Measurements from ENCODE around the gene HIVEP3. TPM values are rescaled to one million over a fixed set of nuclear protein-coding genes. Genes with fewer than 3 reads are reported as not detected.

The HIVEP3 gene
- polyA plus RNA-seq, 4 donors = 3.5 to 4.8 (median 4.6) TPM

DNA sequence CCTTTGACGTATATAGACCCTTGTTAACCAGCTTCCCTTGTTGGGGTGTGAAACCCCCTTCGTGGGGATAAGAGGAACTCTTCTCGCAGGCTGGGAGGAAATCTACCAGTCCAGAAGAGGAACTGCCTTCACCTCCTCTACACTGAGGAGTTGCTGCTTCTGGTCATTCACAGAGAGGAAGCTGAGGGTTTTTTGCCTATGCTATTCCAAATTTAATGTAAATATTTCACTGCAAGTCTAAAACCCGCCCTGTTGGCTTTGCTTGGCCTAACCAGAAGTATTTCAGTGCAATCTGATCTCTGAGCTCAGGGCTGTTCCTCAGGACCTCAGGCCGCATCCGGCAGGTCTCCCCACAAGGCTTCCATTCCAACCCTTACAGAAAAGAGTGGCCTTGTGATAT is 150.1 kb downstream of the HIVEP3 start:
- no peak for DNase-seq (ENCODE audit: low read depth in 4 of 4, low spot score in 2 of 4)

- no peak for DNase-seq (ENCODE audit: low read depth in 4 of 4, low spot score in 2 of 4)
Observed at GRCh38 chr1:41767534-41768525, 150.9 kb downstream of the HIVEP3 start.

- DNase-seq (ENCODE audit: low read depth in 4 of 4, low spot score in 2 of 4) = no peak
Observed at GRCh38 chr1:41766546-41766945, 152.2 kb downstream of the HIVEP3 start.

DNA sequence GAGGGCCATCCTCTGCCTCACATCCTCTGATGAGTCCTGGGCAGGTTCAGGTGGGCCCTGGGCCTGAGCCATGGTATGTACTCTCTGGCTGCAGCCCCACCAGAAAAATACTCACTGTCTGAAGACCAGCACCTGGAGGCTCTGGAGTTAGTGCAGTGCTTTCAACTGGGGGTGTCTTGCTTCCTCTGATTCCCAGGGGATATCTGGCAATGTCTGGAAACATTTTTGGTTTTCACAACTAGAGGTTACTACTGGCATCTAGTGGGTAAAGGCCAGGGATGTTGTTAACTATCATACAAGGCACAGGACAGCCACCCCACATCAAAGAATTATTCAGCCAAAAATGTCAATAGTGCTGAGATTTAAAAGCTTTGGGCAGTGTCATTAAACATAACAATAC is 152.7 kb downstream of the HIVEP3 start:
- no peak for DNase-seq (ENCODE audit: low read depth in 4 of 4, low spot score in 2 of 4)

GRCh38 chr1:41765152-41765551 is 153.6 kb downstream of the HIVEP3 start:
- DNase-seq (ENCODE audit: low read depth in 4 of 4, low spot score in 2 of 4) = no peak

GRCh38 chr1:41764656-41765055 is 154.1 kb downstream of the HIVEP3 start:
- no peak for DNase-seq (ENCODE audit: low read depth in 4 of 4, low spot score in 2 of 4)

GRCh38 chr1:41762777-41763176 is 155.9 kb downstream of the HIVEP3 start:
- DNase-seq (ENCODE audit: low read depth in 4 of 4, low spot score in 2 of 4) = no peak

DNA sequence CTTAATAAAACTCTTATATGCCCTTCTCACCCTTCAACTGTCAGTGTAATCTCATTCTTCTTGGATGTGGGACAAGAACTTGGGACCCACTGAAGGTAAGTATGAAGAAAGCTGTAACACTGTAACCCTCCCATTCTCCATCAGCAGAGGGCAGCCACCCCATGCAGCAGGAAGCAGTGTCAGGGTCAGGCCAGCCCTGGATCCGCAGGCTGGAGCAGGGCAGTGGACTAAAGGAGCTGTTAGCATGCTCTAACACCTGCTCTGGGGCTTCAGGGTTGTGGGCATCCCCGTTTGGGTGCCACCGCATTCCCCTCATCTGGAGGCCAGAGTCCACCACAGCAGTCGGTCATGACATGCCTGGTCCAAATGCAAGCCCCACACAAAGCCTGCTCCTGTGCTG is 156.5 kb downstream of the HIVEP3 start:
- DNase-seq (ENCODE audit: low read depth in 4 of 4, low spot score in 2 of 4) = no peak

GRCh38 chr1:41758904-41759548 is 159.7 kb downstream of the HIVEP3 start:
- no peak for DNase-seq (ENCODE audit: low read depth in 4 of 4, low spot score in 2 of 4)

- DNase-seq (ENCODE audit: low read depth in 4 of 4, low spot score in 2 of 4) = no peak
Observed at GRCh38 chr1:41758500-41758899, 160.2 kb downstream of the HIVEP3 start.

DNA sequence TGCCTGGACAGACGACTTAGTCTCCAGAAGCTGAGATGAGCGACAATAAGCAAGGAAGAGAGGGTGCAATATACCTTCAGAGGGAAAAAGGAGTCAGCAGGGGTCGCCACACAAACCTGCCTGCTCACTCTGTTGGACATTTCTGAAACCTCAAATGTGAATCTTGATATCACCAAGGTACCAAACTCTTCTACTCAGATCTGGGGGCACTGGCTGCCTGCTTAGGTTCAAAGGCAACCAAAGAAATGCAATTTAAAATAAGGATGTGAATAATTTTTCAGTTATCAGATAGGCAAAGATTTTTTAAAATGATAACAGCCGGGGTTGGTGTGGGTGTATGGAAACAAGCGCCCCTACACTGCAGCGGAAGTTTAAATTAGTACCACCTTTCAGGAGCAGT is 164.2 kb downstream of the HIVEP3 start:
- DNase-seq (ENCODE audit: low read depth in 4 of 4, low spot score in 2 of 4) = no peak

- DNase-seq (ENCODE audit: low read depth in 4 of 4, low spot score in 2 of 4) = no peak
Observed at GRCh38 chr1:41752514-41753170, 166.1 kb downstream of the HIVEP3 start.

DNA sequence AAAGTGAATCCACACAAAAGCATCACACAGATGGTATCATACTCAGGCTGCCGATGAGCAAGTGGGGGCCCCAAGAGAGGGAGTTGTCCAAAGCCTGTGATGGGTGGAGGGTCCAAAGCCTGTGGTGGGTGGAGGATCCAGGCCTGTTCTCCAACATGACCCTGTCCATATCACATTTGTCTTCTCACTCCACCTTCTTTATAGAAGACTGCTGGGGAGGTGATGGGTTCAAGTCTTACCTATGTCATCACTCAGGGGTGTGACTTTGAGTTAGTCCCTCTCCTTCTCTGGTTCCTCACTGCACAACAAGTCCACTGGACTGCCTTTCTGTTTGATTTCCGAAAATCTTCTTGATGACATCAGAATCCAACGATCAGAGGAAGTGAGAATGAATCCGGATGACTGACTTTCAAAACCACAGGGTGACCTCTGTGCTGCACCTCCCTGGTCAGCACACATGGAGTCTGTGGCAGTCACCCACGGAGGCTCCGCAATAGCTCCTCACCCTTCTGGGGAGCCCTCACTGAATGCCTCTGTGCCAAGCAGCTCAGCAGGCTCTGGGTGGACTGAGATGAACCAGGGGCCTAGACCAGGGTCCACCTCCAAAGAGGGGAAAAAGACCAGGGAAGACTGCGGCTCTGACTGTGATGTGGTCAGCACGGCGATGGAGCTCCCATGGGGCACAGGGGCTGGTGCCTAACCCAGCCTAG is 166.8 kb downstream of the HIVEP3 start:
- DNase-seq (ENCODE audit: low read depth in 4 of 4, low spot score in 2 of 4) = no peak

DNA sequence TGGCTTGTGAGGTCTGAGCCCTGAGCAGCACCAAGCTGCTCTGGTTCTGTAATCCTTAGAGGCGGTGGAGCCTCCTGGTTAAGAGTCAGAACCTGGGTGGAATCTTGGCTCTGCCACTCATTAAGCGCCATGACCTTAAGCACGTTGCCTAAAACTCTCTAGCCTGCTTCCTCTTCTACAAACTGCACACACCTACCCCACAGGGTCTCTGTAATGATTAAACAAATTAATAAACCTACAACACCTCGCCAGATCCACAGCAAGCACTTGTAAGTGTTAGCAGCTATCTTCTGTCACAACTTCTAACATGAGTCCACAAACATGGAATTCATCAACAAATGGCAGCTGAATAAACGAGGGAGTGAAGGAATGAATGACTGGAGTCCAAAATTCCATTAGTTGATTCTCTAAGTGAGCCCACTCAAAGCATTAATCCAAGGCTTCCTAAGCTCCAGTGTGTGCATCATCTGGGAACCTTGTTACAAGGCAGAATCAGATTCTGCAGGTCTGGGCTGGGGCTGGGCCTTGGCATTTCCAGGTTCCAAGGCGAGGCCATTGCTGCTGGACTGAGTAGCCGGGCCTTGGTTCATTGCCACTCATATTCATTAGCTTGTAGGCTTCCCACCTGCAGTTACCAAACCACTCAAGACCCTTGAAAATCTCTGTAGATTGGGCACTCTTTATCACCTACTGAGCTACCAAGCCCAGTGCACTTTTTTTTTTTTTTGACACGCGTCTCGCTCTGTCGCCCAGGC is 168.6 kb downstream of the HIVEP3 start:
- no peak for DNase-seq (ENCODE audit: low read depth in 4 of 4, low spot score in 2 of 4)

DNA sequence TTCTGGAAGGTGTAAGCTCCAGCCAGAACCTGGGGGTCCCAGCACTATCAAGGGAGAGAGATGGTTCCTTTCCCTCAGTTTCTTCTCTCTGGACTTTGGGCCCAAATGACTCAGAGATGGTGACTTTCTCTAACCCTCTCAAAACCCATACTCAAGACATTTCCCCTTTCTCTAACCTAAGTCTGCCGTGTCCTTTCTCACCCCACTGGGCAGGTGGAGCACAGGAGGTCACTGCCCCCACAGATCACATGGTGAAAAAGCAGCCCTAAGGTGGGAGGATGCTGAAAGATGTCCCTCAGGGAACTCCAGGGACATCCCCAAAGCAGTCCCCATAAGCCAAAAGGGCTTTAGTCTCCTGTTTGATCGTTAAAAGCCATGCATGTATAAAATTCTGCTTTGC is 173.7 kb downstream of the HIVEP3 start:
- DNase-seq (ENCODE audit: low read depth in 4 of 4, low spot score in 2 of 4) = no peak

DNA sequence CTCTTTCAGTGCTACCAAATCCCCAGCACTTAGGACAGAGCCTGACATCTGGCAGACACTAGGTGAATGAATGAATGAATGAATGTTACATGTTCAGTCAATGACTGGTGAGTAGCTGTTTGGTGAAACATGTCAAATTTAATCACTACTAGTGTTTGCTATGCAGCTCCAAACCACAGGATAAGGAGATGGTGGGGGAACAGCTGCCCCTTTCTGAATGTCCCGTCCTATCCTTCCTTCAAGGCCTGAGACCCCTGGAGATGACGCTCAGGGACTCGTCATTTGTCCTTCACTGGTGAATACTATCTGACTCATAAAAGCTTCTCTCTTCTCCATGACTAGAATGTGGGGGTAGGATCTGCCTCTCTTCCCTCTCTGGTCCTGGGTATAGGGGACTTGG is 175.4 kb downstream of the HIVEP3 start:
- DNase-seq (ENCODE audit: low read depth in 4 of 4, low spot score in 2 of 4) = no peak

GRCh38 chr1:41742219-41742618 is 176.5 kb downstream of the HIVEP3 start:
- DNase-seq (ENCODE audit: low read depth in 4 of 4, low spot score in 2 of 4) = no peak

DNA sequence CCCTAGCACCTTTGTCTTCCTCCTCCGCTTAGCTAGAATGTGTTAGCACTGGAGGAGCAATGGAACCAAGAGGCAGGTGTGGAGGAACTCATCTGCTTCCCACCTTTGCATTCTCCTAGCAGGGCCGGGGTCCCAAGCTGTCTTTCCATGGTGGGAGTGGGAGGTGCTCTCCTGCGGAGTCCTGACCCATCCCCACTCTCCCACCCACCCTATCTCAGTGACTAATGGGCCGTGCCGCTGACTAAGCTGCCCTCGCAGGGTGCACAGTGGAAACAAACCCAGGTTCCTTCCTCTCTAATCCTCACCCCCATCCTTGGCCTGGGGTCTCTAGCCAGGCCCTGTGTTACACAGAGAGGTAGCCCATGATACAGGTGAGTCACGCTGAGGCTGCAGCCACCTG is 177.5 kb downstream of the HIVEP3 start:
- DNase-seq (ENCODE audit: low read depth in 4 of 4, low spot score in 2 of 4) = no peak

DNA sequence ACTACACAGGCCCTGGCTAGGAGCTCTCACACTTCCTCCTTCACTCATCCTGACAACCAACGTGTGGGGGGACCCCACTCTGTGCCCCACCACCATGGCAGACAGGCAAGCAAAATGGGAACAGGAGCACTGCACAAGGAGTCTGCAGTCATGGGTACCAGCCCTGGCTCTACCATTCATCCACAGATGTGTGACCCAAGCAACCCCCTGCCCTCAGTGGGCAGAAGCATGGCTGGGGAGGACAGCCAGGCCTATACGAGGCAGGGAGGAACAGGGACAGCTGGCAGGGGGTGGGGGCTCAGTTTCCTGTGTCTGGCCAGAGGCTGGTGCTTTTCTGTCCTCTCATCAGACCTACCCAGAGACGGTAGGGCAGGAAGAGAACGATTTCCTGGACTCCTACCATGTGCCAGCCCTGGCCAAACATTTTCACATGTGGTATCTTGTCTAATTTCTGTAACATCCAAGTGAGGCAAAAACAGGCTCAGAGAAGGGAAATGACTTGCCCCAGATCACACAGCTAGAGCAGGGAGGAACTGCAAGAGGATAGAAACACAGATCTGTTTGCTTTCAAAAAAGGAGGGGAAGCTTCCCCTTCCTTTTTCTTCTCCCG is 178.0 kb downstream of the HIVEP3 start:
- no peak for DNase-seq (ENCODE audit: low read depth in 4 of 4, low spot score in 2 of 4)

- DNase-seq (ENCODE audit: low read depth in 4 of 4, low spot score in 2 of 4) = no peak
Observed at GRCh38 chr1:41740058-41740457, 178.7 kb downstream of the HIVEP3 start.

All from left renal cortex interstitium (tissue), 4 donors.